GM19324 (cell line): ENCODE results near the gene PACRG.

Experiments used
- ATAC-seq: cut with Tn5 transposase; IDR thresholded peaks from one replicate; pipeline ENCODE4 v1.9.1; 2021; ENCODE audit warnings: mild to moderate bottlenecking, moderate library complexity; ENCODE audit not compliant: unreplicated experiment, low FRiP score

Gene PACRG

DNA sequence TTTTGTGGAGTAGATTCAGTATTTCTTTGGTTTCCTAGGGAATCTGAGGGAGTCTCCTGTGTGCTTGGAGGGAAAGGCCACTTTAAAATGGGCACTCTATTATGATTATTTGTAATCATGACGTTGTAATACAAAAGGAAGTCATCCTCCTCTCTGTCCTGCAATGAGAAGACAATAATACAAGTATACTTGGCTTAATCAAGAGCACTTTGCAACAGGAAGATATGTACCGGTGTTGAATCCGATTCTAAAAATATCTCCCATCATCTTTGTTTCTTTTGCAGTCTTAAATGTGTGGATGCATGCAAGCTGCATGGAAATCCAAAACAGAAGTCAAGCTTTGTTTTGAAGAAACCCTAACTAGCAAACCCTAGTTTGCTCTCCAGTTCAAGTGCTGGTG is 592.6 kb downstream of the PACRG start:
- no peak for ATAC-seq

DNA sequence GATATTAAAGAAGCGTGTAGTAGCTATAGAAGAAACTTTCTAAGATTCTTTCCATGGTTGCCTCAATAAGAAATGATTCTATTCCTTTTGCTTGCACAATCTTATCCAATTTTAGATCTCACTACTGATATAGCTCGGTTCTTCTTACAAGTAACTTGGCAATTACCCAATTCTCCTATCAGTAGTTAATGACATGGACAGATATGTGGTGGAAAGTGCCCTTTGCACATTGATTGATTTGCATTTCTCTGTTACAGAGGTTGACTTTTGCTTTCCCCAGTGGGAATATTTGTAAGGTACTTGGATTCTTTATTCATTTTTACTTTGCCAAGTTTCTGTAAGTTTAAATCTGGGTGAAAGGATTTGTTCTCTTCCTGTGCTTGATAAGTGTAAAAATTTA is 593.0 kb downstream of the PACRG start:
- no peak for ATAC-seq

DNA sequence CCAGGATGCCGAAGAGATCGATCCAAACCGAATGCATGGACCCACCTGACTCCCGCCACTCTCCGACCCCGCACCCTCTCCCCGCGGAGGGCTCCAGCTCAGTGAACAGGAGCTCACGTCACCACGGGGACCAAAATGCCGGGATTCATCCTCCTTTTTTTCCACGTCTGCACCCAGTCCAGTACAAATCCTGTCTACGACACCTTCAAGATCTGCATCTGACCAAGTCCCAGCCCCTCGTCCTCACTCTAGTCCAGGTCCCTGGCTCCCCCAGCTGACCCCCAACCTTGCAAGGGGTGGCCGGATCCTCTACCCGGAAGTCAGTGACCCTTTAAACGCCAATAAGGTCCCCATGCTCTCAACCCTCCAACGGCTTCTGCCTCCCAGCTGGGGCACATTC is 593.9 kb downstream of the PACRG start:
- no peak for ATAC-seq

DNA sequence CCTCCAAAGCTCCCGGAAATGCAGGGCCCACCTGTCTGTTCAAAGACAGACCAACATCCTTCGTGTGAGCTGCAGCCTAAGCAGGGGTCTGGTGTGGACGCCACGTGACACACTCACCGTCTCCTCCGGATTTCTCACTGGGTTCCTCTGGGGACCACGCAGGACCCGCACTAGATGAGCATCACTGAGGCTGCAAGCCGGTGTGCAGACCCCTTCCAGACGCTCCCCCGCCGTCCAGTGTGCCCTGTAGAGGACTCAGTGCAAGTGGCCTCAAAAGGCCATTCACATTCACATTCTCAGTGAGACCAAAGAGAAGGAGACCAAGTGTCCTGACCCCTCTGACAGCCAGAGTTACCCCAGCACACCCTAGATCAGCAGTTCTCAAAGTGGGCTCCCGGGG is 595.5 kb downstream of the PACRG start:
- no peak for ATAC-seq

DNA sequence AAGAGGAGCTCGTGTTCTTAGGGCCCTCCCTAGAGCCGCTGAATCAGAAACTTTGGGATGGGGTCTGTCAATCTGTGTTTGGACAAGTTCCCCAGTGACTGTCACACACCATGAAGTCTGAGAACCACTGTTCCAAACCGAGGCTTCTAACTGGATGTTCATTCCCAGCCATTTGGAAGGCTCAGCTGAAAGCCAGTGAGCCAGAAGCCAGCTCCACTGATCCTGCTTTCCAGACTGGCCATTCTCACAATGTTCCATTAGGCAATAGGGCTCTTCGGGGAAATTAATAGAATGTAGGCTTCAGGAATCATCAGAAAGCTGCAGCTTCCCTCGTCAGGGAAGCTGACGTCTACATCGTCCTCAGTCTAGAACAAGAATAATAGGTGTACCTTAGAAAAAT is 595.9 kb downstream of the PACRG start:
- no peak for ATAC-seq

DNA sequence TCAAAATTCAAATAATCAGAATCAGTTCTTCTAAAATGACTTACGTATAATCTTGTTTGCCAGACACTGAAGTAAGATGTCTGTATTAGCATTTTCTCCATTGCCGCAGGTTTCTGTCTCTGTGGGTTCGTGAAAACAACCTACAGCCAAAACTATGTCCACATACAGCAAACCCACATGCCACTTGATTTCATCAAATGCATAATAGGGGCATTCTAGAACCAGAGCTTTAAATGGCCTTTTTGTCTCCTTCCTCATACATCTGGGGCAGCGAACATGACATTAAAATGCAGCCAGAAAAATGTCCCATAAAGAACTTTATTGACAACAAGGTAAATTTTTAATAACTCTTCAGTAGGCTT is 596.5 kb downstream of the PACRG start:
- ATAC-seq = no peak

DNA sequence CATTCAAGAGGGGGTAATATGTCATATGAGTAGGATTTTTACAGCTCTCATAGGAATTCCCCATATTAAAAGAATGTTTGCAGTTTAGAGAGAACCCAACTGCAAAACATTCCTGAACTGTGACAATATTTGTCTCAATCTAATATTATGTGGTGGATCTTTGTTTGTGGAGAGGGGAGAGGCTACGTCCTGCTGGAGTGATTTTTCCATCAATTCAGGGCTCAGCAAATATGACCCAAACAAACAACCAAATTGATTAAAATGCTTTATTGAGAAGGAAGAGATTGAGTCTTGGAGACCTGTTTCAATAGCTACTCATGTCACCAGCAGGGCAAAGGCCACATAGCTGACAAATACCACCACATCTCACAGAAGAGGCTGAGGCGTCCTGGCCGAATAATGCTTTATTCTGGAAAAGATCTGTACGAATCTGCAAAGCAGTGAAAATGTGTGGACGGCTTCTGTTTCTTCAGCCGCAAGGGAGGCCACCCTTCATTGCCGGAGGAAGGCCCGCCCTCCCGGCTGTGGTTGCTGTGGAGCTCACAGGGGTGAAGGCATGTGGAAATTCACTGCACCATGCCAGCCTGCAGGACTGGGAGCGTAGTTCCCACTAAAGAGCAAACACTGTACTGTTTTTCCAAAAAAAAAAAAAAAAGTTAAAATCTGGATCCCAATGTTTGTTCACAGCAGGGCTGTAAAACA is 597.1 kb downstream of the PACRG start:
- no peak for ATAC-seq

DNA sequence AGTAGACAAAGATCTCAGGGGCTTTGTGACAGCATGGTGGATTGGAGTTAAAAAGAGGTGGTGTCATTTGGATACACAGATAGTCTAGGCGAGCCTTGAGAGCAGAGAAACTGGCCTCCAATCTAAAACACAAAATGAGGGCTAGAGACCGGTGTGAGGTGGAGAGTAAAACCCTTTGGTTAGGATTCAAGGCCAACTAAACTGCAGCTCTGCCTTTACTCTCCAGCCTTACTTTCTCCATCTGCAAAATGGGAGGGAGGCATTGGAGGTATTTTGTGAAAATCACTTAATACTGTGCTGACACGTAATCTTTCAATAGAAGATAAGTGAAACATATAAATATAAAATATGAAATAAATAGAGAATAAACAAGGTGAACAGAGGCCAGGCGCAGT is 597.6 kb downstream of the PACRG start:
- no peak for ATAC-seq

DNA sequence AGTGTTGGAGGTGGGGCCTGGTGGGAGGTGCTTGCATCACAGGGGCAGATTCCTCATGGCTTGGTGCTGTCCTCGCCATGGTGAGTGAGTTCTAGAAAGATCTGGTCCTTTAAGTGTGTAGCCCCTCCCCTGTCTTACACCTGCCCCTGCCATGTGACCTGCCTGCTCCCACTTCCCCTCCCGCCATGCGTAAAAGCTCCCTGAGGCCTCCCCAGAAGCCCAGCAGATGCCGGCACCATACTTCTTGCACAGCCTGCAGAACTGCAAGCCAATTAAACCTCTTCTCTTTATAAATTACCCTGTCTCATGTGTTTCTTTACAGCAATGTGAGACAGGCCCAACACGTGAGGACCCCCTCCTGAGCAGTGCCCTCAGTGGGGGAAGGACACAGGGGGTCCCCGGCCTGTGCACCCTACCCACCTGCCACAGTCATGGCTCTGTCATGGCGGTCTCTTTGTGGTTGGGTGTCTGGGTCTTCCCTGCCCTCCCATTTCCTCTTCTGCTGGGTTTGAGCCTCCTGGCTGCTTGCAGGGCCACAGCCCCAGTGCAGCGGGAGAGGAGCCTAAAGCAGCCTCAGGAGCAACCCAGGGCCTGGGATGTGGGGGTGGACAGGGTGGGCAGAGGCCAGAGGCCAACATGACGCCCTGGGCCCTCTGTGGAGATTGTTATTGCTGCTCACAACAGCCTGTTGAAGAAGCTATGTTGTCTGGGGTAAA is 599.5 kb downstream of the PACRG start:
- ATAC-seq = no peak

DNA sequence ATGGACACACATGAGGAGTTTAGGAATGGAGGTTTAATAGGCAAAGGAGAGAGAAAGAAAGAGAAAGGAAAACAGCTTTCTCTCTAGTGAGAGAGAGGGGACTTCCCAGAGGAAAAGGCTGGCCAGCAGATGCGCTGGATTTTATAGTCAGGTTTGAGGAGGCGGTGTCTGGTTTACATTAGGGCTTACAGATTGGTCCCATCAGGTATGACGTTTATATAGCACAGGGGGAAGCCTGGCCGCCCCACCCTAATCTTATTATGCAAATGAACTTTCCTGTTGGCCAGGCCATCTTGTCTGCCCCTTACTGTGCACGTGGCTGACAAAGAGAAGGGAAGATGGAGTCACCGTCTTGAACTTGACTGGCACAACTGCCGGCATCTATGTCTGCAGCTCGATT is 600.1 kb downstream of the PACRG start:
- no peak for ATAC-seq

DNA sequence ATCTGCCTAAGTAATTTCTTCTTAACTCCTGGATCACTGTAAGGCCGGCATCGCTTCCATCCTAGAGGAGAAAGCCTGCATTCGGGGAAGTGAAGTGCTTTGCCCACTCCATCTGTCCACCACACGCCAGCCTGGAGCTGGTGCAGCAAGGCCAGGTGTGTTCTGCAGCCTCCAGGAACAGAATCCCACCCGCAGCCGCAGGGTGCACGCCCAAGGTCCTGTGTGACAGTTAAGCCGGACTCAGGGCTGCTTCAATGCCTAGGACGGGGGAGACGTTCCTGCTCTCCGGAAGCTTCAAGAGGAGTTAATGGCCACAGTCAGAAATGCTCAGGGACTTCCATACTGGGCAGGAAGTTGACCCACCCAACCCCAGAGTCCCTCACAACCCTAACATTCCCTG is 600.6 kb downstream of the PACRG start:
- ATAC-seq = no peak

DNA sequence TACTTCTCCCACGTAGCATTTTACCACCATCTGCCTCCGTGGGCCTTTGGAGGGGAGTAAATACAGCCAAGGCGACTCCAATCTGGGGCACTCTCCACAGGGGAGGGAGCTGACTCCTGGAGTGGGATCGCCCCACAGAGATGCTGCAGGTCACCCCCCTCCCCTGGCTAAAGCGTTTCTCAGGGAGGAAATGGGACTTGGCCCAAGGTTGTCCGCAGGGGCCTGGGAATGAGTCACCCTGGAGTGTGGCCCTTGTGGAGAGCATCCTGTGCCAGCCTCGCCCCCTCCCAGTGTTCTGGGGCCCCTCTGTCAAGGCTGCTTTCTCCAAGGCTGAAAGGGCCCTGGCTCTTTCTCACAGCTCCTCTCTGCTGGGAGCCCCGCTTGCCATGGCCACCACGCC is 602.2 kb downstream of the PACRG start:
- ATAC-seq = no peak

DNA sequence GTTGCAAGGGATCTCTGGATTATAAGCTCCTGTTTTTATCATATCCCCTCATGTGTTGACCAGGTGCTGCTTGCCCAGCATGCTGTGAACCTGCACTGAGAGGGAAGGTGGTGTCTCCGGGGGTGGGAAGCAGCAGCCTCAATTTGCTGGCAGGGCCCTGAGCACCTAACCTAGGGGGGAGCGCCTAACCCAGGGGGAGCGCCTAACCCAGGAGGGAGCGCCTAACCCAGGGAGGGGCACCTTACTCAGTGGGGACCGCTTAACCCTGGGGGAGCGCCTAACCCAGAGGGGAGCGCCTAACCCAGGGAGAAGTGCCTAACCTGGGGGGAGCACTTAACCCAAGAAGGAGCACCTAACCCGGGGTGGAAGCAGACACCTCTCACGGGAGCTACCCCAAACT is 603.5 kb downstream of the PACRG start:
- no peak for ATAC-seq

DNA sequence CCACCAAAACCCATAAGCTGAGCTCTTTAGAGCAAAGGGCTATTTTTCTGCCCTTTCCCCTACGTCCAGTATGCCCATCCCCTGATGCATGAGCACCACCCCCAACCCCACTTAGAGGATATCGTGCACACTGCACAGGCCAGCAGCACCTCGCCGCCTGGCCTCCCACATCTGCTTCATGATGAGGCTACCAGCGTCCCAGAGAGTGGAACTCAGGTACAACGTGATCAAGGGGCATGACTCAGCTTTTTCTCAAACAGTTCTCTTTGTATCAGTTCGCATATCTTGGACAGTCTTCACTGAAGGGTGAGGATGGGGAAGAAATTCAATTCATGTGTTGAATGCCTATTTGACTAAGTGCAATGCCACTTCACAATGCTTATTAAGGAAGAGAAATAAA is 604.8 kb downstream of the PACRG start:
- no peak for ATAC-seq

DNA sequence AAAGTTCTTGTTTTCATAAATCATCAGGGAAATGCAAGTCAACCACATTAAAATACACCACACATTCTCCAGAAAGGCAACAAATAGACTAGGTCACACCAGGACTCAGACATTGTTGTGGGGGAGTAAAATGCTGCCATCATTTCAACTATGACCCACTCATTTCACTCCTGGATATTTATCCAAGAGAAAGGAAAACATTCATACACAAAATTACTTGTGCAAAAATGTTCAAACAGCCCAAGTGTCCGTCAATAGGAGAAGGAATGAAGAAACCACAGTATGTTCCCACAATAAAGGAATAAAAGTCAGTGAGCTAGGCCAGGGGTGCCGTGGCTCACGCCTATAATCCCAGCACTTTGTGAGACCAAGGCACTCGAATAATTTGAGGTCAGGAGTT is 605.3 kb downstream of the PACRG start:
- ATAC-seq = no peak

DNA sequence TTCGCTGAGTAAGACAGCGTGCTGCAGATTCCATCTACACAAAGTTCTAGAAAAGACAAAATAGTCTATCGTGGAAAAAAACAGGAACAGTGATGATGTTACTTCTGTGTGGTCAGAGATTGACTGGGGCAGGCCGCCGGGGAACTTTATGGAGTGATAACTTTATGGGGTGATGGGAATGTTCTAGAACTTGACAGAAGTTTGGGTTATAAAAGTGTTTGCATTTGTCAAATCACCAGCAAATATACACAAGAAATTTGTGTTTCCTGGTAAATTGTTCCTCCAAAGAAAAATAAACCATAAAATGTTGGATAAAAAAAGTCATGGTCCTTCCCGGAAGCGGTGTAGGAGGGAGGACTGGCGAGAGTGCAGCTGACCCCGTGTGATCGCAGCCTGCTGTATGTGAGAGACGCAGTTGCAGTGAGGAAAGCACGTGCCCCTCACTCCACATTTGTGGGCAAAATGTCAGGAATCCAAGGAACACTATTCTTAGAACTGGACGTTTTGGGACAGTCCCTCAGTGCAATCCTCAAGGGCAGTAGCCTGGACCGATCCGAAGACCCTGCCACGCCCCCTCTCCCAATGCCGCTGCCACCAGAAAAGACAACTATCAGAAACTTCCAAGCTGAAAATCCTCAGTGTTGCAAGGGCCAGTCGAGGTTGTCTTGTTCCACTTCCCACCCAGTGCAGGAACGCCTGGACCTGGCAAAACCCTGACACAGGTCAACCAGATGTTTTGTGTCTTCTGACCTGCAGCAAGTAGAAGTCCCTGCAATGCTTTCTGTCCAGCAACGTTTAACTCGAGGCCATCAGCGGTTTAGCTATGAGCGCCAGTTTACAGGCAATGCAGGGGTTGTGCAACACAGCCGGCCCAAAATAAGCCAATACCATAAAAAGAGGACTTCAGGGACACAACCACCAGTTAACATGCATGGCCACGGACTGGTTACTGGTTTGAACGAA is 606.2 kb downstream of the PACRG start:
- ATAC-seq = no peak

DNA sequence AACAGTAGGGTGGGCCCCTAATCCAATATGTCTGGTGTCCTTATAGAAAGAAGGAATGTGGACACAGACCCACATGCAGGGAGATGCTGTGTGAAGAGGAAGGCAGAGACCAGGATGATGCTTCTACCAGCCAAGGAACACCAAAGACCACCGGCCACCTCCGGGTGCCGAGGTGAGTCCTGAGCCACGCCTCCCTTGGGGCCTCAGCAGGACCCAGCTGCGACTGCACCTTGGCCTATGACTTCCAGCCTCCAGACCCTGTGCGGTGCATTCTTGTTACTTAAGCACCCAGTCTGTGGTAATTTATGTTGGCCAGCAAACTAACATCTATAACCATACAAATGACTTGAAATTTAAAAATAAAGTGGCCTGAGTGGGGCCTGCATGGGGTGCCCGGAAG is 607.3 kb downstream of the PACRG start:
- ATAC-seq = no peak

DNA sequence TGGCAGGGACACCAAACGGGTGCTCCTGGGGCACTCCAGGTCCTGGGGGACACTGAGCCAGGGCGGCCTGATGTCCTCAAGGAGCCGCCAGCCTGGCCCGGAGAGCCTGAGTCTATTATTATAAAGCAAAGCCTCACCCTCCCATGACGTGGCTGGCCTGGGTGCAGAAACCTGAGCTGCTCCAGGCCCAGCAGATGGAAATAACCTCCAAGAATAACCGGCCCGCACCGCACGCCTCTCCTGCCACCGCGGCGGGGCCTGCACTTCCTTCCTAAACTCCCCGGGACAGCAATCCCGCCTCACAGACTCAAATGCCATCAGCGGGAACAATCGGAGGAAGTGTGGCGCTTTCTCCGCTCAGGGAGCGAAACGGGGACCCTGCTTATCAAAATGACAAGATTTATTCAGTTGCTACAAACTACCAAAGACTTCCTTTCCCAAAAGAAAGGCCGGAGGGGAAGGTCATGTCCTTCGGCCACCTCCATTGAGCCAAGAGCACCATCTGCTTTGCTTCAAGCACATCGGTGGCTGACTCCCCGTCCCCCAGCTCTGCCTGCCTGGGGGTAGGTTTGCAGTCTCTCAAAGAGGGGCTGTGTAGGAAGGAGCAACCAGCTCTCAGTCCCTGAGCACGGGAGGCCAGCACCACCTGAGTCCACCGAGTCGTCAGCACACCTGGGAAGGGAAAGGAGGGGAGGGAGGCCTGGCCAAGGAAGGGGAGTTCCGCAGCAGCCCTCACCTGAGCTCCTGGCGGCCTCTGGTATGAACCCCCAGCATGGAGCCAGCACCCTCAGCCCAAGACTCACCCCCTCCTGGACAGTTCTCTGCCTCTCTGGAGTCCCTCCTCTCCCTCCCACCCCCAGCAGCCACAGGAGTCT is 608.1 kb downstream of the PACRG start:
- no peak for ATAC-seq

DNA sequence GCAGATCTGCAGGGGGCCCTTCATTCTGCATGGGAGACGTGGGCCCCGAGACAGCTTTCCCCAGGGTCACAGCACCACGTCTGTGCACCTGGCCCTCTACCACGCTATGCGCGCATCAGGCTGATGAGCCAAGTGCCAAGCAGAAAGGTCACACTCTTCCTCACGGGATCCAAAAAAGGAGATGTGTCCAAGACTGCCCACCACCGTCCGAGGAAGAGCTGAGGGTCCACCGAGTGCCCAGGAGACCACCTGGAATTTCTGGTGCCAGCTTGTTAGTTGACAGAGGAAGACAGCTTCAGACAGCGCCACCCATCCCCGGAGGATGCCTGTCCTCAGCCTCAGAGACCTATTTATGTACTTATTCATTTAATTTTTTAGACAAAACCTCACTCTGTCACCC is 609.2 kb downstream of the PACRG start:
- no peak for ATAC-seq

DNA sequence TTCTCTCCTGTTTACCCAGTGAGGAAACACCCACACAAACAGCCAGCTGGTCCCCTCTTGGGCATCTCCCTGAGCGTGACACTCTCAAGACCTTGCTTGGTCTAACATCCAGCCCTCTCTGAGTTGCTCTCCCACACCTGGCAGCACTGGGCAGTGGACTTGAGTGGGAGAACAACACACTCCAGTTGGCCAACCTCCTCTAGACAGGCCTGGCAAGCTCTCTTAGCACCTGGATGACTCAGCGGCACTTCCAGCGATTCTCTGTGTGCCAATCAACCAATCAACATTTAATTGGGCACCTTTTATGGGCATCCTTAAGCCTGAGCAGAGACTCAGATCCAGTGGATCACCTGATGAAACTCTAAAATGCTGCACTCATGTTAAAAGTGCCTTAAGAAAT is 610.2 kb downstream of the PACRG start:
- ATAC-seq = no peak
